AG04449 (cell line): ENCODE measurements around the gene APOA1.
"Not testable (repeated sequence)": the region's sequence is repeated elsewhere in the genome, so short reads cannot be mapped to it uniquely, and the experiment has no call there.

Experiments
- CTCF ChIA-PET: fragments of 350-600 bp; formaldehyde crosslinking; extraction: SDS; loops from one replicate; lab custom pipeline; 2021; ENCODE audit warnings: antibody characterized with exemption; lab: Yijun Ruan, JAX
- POLR2A ChIA-PET: fragments of 400-600, 350-600 bp; formaldehyde crosslinking; extraction: SDS; loops from one replicate; lab custom pipeline; 2020; ENCODE audit warnings: antibody characterized with exemption, inconsistent platforms; lab: Yijun Ruan, JAX
- DNase-seq: peaks from one replicate; pipeline ENCODE4 v3.0.0-alpha.2; 2010; ENCODE audit warnings: low read depth, low spot score
- H3K4me3 ChIP-seq: 2 replicates; pipeline ENCODE4 v1.5.1; 2011; ENCODE audit warnings: low read depth, mild to moderate bottlenecking, control low read depth, low read length
- CTCF ChIP-seq: IDR thresholded peaks from one replicate; pipeline ENCODE4 v1.5.1; 2011; ENCODE audit warnings: mild to moderate bottlenecking, moderate library complexity, low read length, control low read depth, inconsistent platforms; ENCODE audit not compliant: insufficient read depth; ENCODE audit errors: missing control alignments

The APOA1 gene

GRCh38 chr11:116813170-116813569, 24.3 kb downstream of the APOA1 start:
- no peak for TF ChIP-seq CTCF
- no peak for DNase-seq
- ChIA-PET CTCF (interaction anchor here (2.0 to 2.7 kb wide), 2 partner anchors 22 to 23 kb away, joined by 10 to 25 read pairs; partner anchors contain the start of gene APOA5), POLR2A (no interaction called here)
- no peak overlapping the region for H3K4me3 ChIP-seq

- DNase-seq, result no peak
- no peak overlapping the region for H3K4me3 ChIP-seq
- POLR2A ChIA-PET, result no interaction called here
- CTCF ChIA-PET, result interaction anchor here (2.0 to 2.7 kb wide), 2 partner anchors 21 to 24 kb away, joined by 10 to 25 read pairs; partner anchors contain the start of gene APOA5
- no peak for TF ChIP-seq CTCF
Observed at GRCh38 chr11:116812109-116812508, 25.3 kb downstream of the APOA1 start.

- ChIA-PET POLR2A (no interaction called here), CTCF (interaction anchor here (0.7 to 3.1 kb wide), 3 partner anchors 11 to 23 kb away, joined by 3 to 12 read pairs (median 3); partner anchors contain the start of genes APOA5 and ZPR1)
- DNase-seq, result no peak
- no peak overlapping the region for H3K4me3 ChIP-seq
- TF ChIP-seq CTCF, result no peak
Observed at GRCh38 chr11:116811194-116811593, 26.2 kb downstream of the APOA1 start.

- POLR2A ChIA-PET, result no interaction called here
- no peak overlapping the region for H3K4me3 ChIP-seq
- TF ChIP-seq CTCF, result no peak
- CTCF ChIA-PET, result interaction anchor here (0.8 to 3.1 kb wide), 2 partner anchors 17 to 18 kb away, joined by 3 to 12 read pairs; partner anchors contain the start of gene APOA5
- DNase-seq, result no peak
Observed at GRCh38 chr11:116808262-116809175, 28.9 kb downstream of the APOA1 start.

GRCh38 chr11:116807601-116808261, 29.7 kb downstream of the APOA1 start:
- ChIA-PET POLR2A (no interaction called here), CTCF (interaction anchor here (0.8 kb wide), 1 partner anchor 16 kb away, joined by 3 read pairs; the partner anchor contains the start of gene APOA5)
- DNase-seq, result no peak
- TF ChIP-seq CTCF, result no peak
- H3K4me3 ChIP-seq, result no peak overlapping the region

- no peak for DNase-seq
- TF ChIP-seq CTCF, result no peak
- H3K4me3 ChIP-seq, result no peak overlapping the region
- CTCF ChIA-PET, result interaction anchor here (1.2 kb wide), 1 partner anchor 13 kb away, joined by 4 read pairs; no protein-coding TSS in a partner anchor
- POLR2A ChIA-PET, result interaction anchor here (0.7 kb wide), 1 partner anchor 17 kb away, joined by 3 read pairs; no protein-coding TSS in a partner anchor
Observed at GRCh38 chr11:116804001-116804400, 33.4 kb downstream of the APOA1 start.

GRCh38 chr11:116801662-116802061, 35.8 kb downstream of the APOA1 start:
- H3K4me3 ChIP-seq, DNase-seq, POLR2A ChIA-PET: not testable (repeated sequence)
- CTCF ChIA-PET, result interaction anchor here (4.3 kb wide), 1 partner anchor 11 kb away, joined by 28 read pairs; the partner anchor contains the start of gene APOA5
